HG03039 (cell line): ENCODE measurements around the gene TPSB2.
"Not testable (repeated sequence)": the region's sequence is repeated elsewhere in the genome, so short reads cannot be mapped to it uniquely, and the experiment has no call there.

ENCODE experiments used
- ATAC-seq: cut with Tn5 transposase; IDR thresholded peaks from one replicate; pipeline ENCODE4 v1.9.1; 2021; ENCODE audit warnings: mild to moderate bottlenecking, moderate library complexity; ENCODE audit not compliant: unreplicated experiment

The TPSB2 gene

GRCh38 chr16:1230084-1230470 is at the start of gene TPSB2:
TSS of gene TPSB2 (minus strand) at chr16:1230184. CDS start at chr16:1229951, 233 bp downstream.
- ATAC-seq: not testable (repeated sequence)

- no peak for ATAC-seq
These were observed 49.3 kb upstream of the TPSB2 start for GRCh38 chr16:1279081-1279944.

GRCh38 chr16:1278477-1278876 is 48.5 kb upstream of the TPSB2 start:
- no peak for ATAC-seq

GRCh38 chr16:1277617-1278282 is 47.8 kb upstream of the TPSB2 start:
- no peak for ATAC-seq

- ATAC-seq: no peak
These were observed 47.2 kb upstream of the TPSB2 start for GRCh38 chr16:1277151-1277598.

- ATAC-seq: no peak
These were observed 46.5 kb upstream of the TPSB2 start for GRCh38 chr16:1276580-1276878.

- ATAC-seq: no peak
These were observed 46.0 kb upstream of the TPSB2 start for GRCh38 chr16:1275791-1276579.

GRCh38 chr16:1274767-1275166 is 44.8 kb upstream of the TPSB2 start:
- no peak for ATAC-seq

GRCh38 chr16:1273816-1274215 is 43.8 kb upstream of the TPSB2 start:
- no peak for ATAC-seq

GRCh38 chr16:1272453-1273198 is 42.6 kb upstream of the TPSB2 start:
- ATAC-seq: no peak

- not testable (repeated sequence) for ATAC-seq
These were observed 41.9 kb upstream of the TPSB2 start for GRCh38 chr16:1271724-1272413.

GRCh38 chr16:1271380-1271723 is 41.4 kb upstream of the TPSB2 start:
- ATAC-seq: no peak

- ATAC-seq: not testable (repeated sequence)
These were observed 39.4 kb upstream of the TPSB2 start for GRCh38 chr16:1269418-1269817.

- ATAC-seq: no peak
These were observed 35.8 kb upstream of the TPSB2 start for GRCh38 chr16:1265826-1266225.

- ATAC-seq: no peak
These were observed 35.2 kb upstream of the TPSB2 start for GRCh38 chr16:1265090-1265630.

GRCh38 chr16:1264345-1265089 is 34.5 kb upstream of the TPSB2 start:
- ATAC-seq: no peak

- ATAC-seq: no peak
These were observed 33.8 kb upstream of the TPSB2 start for GRCh38 chr16:1263591-1264344.

- no peak for ATAC-seq
These were observed 32.9 kb upstream of the TPSB2 start for GRCh38 chr16:1262846-1263221.
